GM19372 (cell line): ENCODE results near the gene TOB2.

Experiments used
- ATAC-seq: cut with Tn5 transposase; IDR thresholded peaks from one replicate; pipeline ENCODE4 v1.9.1; 2021; ENCODE audit warnings: mild to moderate bottlenecking, low read depth, moderate library complexity; ENCODE audit not compliant: unreplicated experiment

TOB2 gene

GRCh38 chr22:41395531-41396240 is 50.9 kb downstream of the TOB2 start:
- ATAC-seq, result no peak

- no peak for ATAC-seq
Measured at GRCh38 chr22:41394012-41394356, 52.6 kb downstream of the TOB2 start.

- ATAC-seq, result no peak
Measured at GRCh38 chr22:41387341-41387740, 59.3 kb downstream of the TOB2 start.

GRCh38 chr22:41384128-41384527 is 62.5 kb downstream of the TOB2 start:
- no peak for ATAC-seq
